Aorta (tissue), 5 donors: Measurements from ENCODE around the gene NSMCE1. TPM values are rescaled to one million over a fixed set of nuclear protein-coding genes. Genes with fewer than 3 reads are reported as not detected.
A peak's percentile ranks its signal among the peaks of the same experiment; 100 is the strongest.

Experiments
- ATAC-seq: fragments of 200-7000 bp; cut with Tn5 transposase; one replicate; pipeline ENCODE4 v1.9.1; 2022; ENCODE audit warnings: moderate library complexity; ENCODE audit not compliant: low FRiP score
- DNase-seq, 2 donors: peaks; one replicate each; pipeline ENCODE4 v3.0.0-alpha.2; 2020
- H3K27ac ChIP-seq, 2 donors: one replicate each; pipeline ENCODE4 v1.5.1; 2013; ENCODE audit warnings: low read length in 2 of 2, mild to moderate bottlenecking in 2 of 2, moderate library complexity in 2 of 2, control low read depth in 1 of 2, inconsistent platforms in 1 of 2, low read depth in 1 of 2
- H3K27me3 ChIP-seq, 2 donors: one replicate each; pipeline ENCODE4 v1.6.1; 2013; ENCODE audit warnings: control low read depth in 1 of 2, low read length in 1 of 2, mild to moderate bottlenecking in 1 of 2, moderate library complexity in 1 of 2; ENCODE audit not compliant: insufficient read depth in 2 of 2, control insufficient read depth in 1 of 2
- H3K36me3 ChIP-seq, 2 donors: one replicate each; pipeline ENCODE4 v1.6.1; 2013; ENCODE audit warnings: control low read depth in 1 of 2, low read length in 1 of 2, mild to moderate bottlenecking in 1 of 2; ENCODE audit not compliant: insufficient read depth in 2 of 2, control insufficient read depth in 1 of 2
- H3K4me1 ChIP-seq, 2 donors: one replicate each; pipeline ENCODE4 v1.6.1; 2013; ENCODE audit warnings: low read length in 2 of 2, control low read depth in 1 of 2, mild to moderate bottlenecking in 1 of 2, moderate library complexity in 1 of 2; ENCODE audit not compliant: insufficient read depth in 2 of 2, control insufficient read depth in 1 of 2
- H3K4me3 ChIP-seq, 2 donors: one replicate each; pipeline ENCODE4 v1.5.1; 2013; ENCODE audit warnings: low read length in 2 of 2, control low read depth in 1 of 2, mild to moderate bottlenecking in 1 of 2
- H3K9me3 ChIP-seq: one replicate; pipeline ENCODE4 v1.6.1; 2013; ENCODE audit warnings: mild to moderate bottlenecking, low read length; ENCODE audit not compliant: control insufficient read depth
- WGBS, 2 donors: extraction: QIAGEN DNeasy Blood & Tissue Kit; methylation state at CpG; one replicate each; pipeline ENCODE4 v1.1.7; 2013; 5-methylcytosine and 5-hydroxymethylcytosine counted together
- intact Hi-C, 2 donors: fragments of 100-400 bp; cut with DNase I; formaldehyde crosslinking; loops; one replicate each; pipeline versions ENCODE4 v1.14.2 to v1.15.0; 2022
- polyA plus RNA-seq, 2 donors: library from polyadenylated mRNA; stranded (reverse); fragments of 200-250 nt; gene quantifications; one replicate each; pipeline ENCODE4 v1.2.3, GENCODE V29; 2013
- total RNA-seq, 2 donors: library from RNA; stranded (reverse); fragmentation: NEBNext Ultra II Directional; extraction: Animal tissue kit (Norgen Biotek cat#: 25700); gene quantifications; one replicate each; pipeline ENCODE4 v1.2.1, GENCODE V29; 2021
- donor health status: healthy with polysubstance abuse.
- donor health status: Bipolar disorder and iron deficiency.
- donor health status: DM: no; HTN: no; CAD: no.
- donor health status: DM: no; HTN: no; CAD: no.
- donor health status: DM: yes; HTN: yes; CAD: no.

NSMCE1 gene
- total and polyA plus RNA-seq, 4 donors, result 34.6 to 74.2 (median 55.1) TPM

DNA sequence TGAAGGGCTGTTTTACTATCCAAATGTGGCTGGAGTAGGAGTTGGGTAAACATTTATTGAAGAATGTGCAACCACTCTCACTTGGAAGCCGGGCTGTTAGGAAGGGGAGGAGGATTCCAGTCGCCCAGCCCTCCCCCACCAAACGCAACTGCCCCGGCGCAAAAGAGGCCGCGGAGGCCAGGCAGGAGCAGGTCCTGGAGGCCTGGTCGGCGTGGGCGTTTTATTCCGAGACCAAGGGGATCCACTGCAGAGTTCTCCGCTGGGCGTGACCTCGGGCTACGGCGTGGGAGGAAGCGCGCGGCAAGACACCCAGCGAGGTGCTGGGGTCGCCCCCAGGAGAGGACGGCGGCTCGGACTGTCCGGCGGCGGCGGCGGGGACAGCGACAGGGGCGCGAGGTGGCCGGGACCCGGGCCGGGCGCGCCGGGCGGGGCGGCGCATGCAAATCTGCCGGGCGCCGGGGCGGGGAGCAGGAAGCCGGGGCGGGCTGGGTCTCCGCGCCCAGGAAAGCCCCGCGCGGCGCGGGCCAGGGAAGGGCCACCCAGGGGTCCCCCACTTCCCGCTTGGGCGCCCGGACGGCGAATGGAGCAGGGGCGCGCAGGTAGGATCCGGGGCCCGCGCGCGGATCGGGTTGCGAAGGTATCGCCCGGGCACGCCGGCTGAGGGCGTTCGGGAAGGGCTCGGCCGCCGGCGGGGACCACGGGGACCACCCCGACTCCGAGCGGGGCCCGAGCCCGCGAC lies 45.0 kb upstream of the NSMCE1 start, which contains the start of gene IL4R:
Gene IL4R, plus strand, starts transcription at position 553 of the 739 bp plus-strand sequence. CDS start 26,230 bp downstream, outside the sequence.
- WGBS, 2 donors, result 0 to 1% methylated on average over 55 to 85 of the region's 85 CpGs
- intact Hi-C loops, result loop anchor here in 1 of 2 donors (5.0 kb wide), 1 partner anchor 71 kb away; no protein-coding TSS in a partner anchor

DNA sequence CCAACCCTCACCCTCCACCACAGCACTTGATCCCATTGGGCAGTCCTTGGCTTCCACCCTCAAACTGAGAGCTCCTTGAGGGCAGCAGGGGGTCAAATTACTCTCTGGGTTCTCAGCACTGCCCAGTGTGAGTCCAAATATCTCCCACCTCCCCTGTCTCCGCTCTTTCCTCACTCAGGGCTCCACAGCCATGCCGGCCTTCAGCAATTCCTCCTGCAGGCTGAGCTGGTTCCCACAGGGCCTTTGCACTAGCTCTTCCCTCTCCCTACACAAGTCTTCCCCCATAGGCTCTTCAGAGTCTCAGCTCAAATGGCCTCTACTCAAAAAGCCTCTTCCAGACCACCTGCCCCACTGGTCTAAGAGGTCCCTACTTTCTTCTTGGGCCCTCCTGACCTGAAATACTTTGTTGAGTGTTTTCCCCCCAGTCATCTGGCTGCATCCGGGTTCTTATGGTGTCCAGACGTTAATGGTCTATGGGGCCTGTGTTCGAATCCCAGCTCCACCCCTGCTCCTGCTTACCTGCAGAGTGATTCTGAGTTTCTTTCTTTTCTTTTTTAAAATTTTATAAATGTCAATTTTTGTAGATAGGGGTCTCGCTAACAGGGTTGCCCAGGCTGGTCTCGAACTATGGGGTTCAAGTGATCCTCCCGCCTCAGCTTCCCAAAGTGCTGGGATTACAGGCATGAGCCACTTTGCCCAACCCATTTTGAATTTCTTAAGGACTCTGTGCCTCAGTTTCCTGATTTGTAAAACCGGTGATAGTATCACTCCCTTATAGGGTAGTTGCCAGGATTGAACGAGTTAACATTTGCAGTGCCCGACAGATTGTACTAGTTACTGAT lies 44.2 kb upstream of the NSMCE1 start:
- intact Hi-C loops, result loop anchor here in 1 of 2 donors (5.0 kb wide), 1 partner anchor 70 kb away; no protein-coding TSS in a partner anchor
- Histone ChIP-seq H3K4me3 (peak overlapping the region; percentile 33 to 65), H3K27me3 (no peaks in the 10 kb centered on the region), H3K36me3 (no peaks in the 10 kb centered on the region), H3K4me1 (no peaks in the 10 kb centered on the region), H3K27ac (no peak overlapping the region), H3K9me3 (no peaks in the 10 kb centered on the region)
- WGBS, 2 donors, result 68% methylated on average over 11 of the region's 11 CpGs
- DNase-seq, result no peak
- no peak for ATAC-seq

More for the DNA sequence above, 45.0 kb upstream of the NSMCE1 start, which contains the start of gene IL4R:
- Histone ChIP-seq H3K4me1 (no peaks in the 10 kb centered on the region), H3K9me3 (no peaks in the 10 kb centered on the region), H3K36me3 (no peaks in the 10 kb centered on the region), H3K27ac (peak within 1 kb of the TSS; percentile 36 to 61), H3K4me3 (peak within 1 kb of the TSS; percentile 33 to 65), H3K27me3 (no peaks in the 10 kb centered on the region)
- ATAC-seq (peak; percentile 56), DNase-seq (peak; percentile 92 to 93)

DNA sequence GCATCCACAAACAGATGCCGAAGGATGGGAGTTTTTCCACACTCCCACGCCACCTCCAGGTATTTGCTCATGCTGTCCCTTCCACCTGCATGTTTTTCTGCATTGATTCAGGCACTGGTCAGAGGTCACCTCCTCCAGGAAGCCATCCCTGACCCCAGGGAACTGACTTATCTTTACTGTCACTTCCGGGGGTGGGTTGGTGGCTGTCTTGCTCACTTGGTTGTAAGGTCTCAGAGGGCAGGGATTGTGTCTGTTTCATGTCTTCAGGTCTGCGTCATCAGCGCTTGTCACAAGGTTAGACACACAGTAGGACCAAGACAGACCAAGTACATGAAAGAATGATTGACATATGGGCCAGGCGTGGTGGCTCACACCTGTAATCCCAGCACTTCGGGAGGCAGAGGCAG lies 43.3 kb upstream of the NSMCE1 start:
- DNase-seq (no peak), ATAC-seq (no peak)
- 85 to 86% methylated on average over 7 of the region's 7 CpGs for WGBS, 2 donors
- Histone ChIP-seq H3K4me1 (no peaks in the 10 kb centered on the region), H3K27me3 (no peaks in the 10 kb centered on the region), H3K4me3 (no peak overlapping the region), H3K36me3 (no peaks in the 10 kb centered on the region), H3K27ac (no peak overlapping the region), H3K9me3 (no peaks in the 10 kb centered on the region)
- intact Hi-C loops, result loop anchor here in 1 of 2 donors (5.0 kb wide), 1 partner anchor 70 kb away; no protein-coding TSS in a partner anchor

DNA sequence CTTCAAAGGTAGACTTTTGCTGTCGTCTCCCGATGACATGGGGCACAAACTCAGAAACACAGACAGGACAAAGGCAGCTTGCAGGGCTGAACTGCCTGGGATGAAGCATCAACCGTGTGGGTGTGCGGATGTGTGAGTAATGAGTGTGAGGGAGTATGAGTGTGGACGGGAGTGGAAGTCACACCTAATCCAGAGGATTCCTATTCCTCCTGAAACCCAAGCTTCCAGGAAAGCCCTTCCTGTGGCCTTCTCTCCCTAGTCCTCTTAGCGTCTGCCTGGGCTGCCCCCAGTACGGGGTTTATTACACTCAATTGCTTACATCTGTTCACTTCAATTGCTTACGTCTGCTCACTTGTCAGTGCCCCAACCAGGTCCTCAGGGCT lies 42.9 kb upstream of the NSMCE1 start:
- no peaks in the 10 kb centered on the region for H3K36me3 ChIP-seq
- DNase-seq (no peak), ATAC-seq (no peak)
- WGBS, 2 donors, result 53 to 56% methylated on average over 8 of the region's 8 CpGs
- H3K4me3 ChIP-seq, result no peak overlapping the region
- intact Hi-C loops, result loop anchor here in 1 of 2 donors (5.0 kb wide), 1 partner anchor 69 kb away; no protein-coding TSS in a partner anchor
- H3K4me1 ChIP-seq, result no peaks in the 10 kb centered on the region
- no peaks in the 10 kb centered on the region for H3K27me3 ChIP-seq
- no peak overlapping the region for H3K27ac ChIP-seq
- no peaks in the 10 kb centered on the region for H3K9me3 ChIP-seq

DNA sequence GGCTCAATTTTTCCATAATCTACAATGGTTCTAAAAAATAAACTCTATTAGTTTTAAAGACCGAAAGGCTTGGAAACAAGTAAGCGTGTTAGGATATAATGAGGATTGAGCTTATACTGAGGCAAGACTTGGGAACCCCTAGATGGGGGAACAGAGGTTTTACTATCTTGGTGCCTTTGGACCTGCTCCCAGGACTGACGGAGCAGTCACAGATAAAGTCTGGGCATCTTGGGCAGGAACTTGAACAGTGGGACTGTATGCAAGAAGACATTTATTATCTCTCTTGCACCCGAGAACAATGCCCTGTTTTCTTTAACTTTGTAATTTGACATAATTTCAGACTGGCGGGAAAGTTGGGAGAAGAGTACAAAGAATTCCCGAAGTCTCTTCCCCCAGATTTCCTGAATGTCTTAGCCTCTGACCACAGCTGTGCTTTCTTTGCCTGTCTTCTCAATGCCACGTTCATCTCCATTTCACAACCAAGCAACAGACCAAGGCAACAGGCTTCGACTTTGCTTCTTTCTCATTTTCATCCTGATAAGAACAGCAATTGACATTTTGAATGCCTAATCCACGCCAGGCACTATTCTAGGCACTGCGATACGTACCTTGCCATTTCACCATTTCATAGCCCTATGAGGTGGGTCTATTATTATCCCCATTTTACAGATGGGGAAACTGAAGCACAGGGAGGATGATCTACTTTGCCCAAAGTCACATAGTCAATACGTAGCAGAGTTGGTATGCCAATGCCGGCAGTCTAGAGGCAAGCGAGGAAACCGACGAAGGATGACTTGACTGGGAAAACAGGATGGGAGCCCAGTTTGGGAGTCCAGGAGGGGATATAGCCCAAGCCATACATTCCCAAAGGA lies 42.2 kb upstream of the NSMCE1 start:
- intact Hi-C loops, result loop anchor here in 1 of 2 donors (5.0 kb wide), 1 partner anchor 69 kb away; no protein-coding TSS in a partner anchor
- Histone ChIP-seq H3K27me3 (no peaks in the 10 kb centered on the region), H3K4me1 (no peaks in the 10 kb centered on the region), H3K4me3 (no peak overlapping the region), H3K36me3 (no peaks in the 10 kb centered on the region), H3K9me3 (no peaks in the 10 kb centered on the region), H3K27ac (no peak overlapping the region)
- WGBS, 2 donors, result 56% methylated on average over 16 of the region's 16 CpGs
- DNase-seq (peak in 1 of 2 donors; percentile 32), ATAC-seq (no peak)

DNA sequence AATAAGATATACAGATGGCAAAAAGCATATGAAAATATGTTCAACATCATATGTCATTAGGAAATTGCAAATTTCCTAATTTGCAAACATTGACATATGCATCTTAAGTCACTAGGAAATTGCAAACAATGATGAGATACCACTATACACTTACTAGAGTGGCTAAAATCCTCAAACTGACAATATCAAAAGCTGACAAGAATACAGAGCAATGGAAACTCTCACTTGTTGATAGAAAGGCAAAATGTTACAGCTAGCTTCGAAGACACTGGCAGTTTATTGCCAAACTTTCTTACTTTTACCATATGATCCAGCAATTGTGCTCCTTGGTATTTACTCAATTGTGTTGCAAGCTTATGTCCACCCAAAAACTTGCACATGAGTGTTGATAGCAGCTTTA lies 40.2 kb upstream of the NSMCE1 start:
- Histone ChIP-seq H3K27ac (no peak overlapping the region), H3K36me3 (no peaks in the 10 kb centered on the region), H3K4me1 (no peaks in the 10 kb centered on the region), H3K27me3 (no peaks in the 10 kb centered on the region), H3K4me3 (no peak overlapping the region), H3K9me3 (no peaks in the 10 kb centered on the region)
- 89 to 95% methylated on average over 1 of the region's 1 CpG for WGBS, 2 donors
- intact Hi-C loops, result no loop called here
- no peak for DNase-seq
- no peak for ATAC-seq

DNA sequence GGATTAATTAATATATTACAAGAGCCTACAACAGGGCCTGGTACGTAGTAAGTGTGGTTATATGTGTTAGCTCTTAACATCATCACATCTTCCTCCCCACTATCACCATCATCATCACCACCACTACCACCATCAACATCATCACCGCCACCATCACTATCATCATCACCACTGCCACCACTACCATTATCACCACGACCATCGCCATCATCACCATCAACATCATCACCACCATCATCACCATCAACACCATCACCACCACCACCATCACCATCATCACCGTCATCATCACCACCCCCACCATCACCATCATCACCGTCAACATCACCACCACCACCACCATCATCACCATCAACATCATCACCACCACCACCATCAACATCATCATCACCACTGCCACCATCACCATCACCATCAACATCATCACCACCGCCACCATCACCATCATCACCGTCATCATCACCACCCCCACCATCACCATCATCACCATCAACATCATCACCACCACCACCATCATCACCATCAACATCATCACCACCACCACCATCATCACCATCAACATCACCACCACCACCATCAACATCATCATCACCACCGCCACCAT lies 37.4 kb upstream of the NSMCE1 start:
- DNase-seq (no peak), ATAC-seq (no peak)
- Histone ChIP-seq H3K27me3 (no peaks in the 10 kb centered on the region), H3K4me1 (no peaks in the 10 kb centered on the region), H3K9me3 (no peaks in the 10 kb centered on the region), H3K27ac (no peak overlapping the region), H3K36me3 (no peaks in the 10 kb centered on the region), H3K4me3 (no peak overlapping the region)
- WGBS, 2 donors, result 91 to 97% methylated on average over 9 of the region's 9 CpGs
- intact Hi-C loops, result no loop called here
